A673 (cell line): ENCODE results near the gene KBTBD6. TPM values are rescaled to one million over a fixed set of nuclear protein-coding genes. Genes with fewer than 3 reads are reported as not detected.

ENCODE experiments used
- BruUV-seq: library from RNA; stranded (reverse); fragments of 400-500 nt; replicated peaks from 2 replicates; lab custom pipeline; 2021; lab: Mats Ljungman, UMichigan
- CTCF ChIA-PET: fragments of 300-600 bp; sonication (Branson Sonifier 250); formaldehyde crosslinking; loops from one replicate; lab custom pipeline; 2022; ENCODE audit warnings: antibody characterized with exemption; lab: Charles Lee
- POLR2A ChIA-PET: fragments of 300-600 bp; sonication (Branson Sonifier 250); formaldehyde crosslinking; loops from one replicate; lab custom pipeline; 2022; ENCODE audit warnings: antibody characterized with exemption; ENCODE audit not compliant: low non-redundant PET; lab: Charles Lee
- DNase-seq: peaks from one replicate; pipeline ENCODE4 v3.0.0-alpha.2; 2015; ENCODE audit warnings: low spot score
- H3K27ac ChIP-seq: fragments of 200-600 bp; sonication (generic); 2 replicates; pipeline ENCODE4 v1.5.1; 2016; ENCODE audit warnings: mixed run types, low read depth, mild to moderate bottlenecking, mixed read lengths, antibody characterized with exemption, low read length; ENCODE audit not compliant: poor library complexity, severe bottlenecking
- H3K27me3 ChIP-seq: fragments of 200-600 bp; sonication (generic); replicated peaks from 2 replicates; pipeline ENCODE4 v1.6.1; 2017; ENCODE audit warnings: mixed run types, low read depth, mild to moderate bottlenecking, mixed read lengths, antibody characterized with exemption, low read length; ENCODE audit not compliant: insufficient read depth, poor library complexity
- H3K36me3 ChIP-seq: fragments of 200-600 bp; sonication (generic); 2 replicates; pipeline ENCODE4 v1.6.1; 2016; ENCODE audit warnings: mixed run types, mild to moderate bottlenecking, mixed read lengths, antibody characterized with exemption, low read length; ENCODE audit not compliant: insufficient read depth, poor library complexity, severe bottlenecking
- H3K4me1 ChIP-seq: fragments of 200-600 bp; sonication (generic); 2 replicates; pipeline ENCODE4 v1.6.1; 2017; ENCODE audit warnings: mixed run types, mild to moderate bottlenecking, mixed read lengths, antibody characterized with exemption, low read length; ENCODE audit not compliant: insufficient read depth, poor library complexity, severe bottlenecking
- H3K4me3 ChIP-seq: fragments of 200-600 bp; sonication (generic); 2 replicates; pipeline ENCODE4 v1.5.1; 2016; ENCODE audit warnings: low read depth, mixed run types, mild to moderate bottlenecking, mixed read lengths, low read length; ENCODE audit not compliant: poor library complexity, severe bottlenecking
- H3K9me3 ChIP-seq: fragments of 200-600 bp; sonication (generic); 2 replicates; pipeline ENCODE4 v1.6.1; 2016; ENCODE audit warnings: mixed run types, low read depth, mild to moderate bottlenecking, mixed read lengths, antibody characterized with exemption, low read length; ENCODE audit not compliant: poor library complexity, severe bottlenecking
- EZH2 ChIP-seq: fragments of 200-600 bp; sonication (generic); IDR thresholded peaks from 2 replicates; pipeline ENCODE4 v1.6.1; 2017; ENCODE audit warnings: borderline replicate concordance, low read depth, mild to moderate bottlenecking, mixed read lengths, antibody characterized with exemption, low read length; ENCODE audit not compliant: poor library complexity, severe bottlenecking
- intact Hi-C: fragments of 100-400 bp; cut with micrococcal nuclease; formaldehyde crosslinking; loops from one replicate; pipeline ENCODE4 v1.10.0; 2022; ENCODE audit not compliant: unreplicated experiment
- total RNA-seq: library from RNA; stranded (reverse); gene quantifications from 2 replicates; pipeline ENCODE4 v1.2.3, GENCODE V29; 2021
- TF ChIP-seq, protein P1 (sequence below): fragments of 300-800, 200-600 bp; sonication (generic); conservative IDR thresholded peaks from 2 replicates; pipeline ENCODE4 v1.5.1; 2017; ENCODE audit warnings: low read depth, mild to moderate bottlenecking, antibody characterized with exemption, low read length, moderate library complexity, mixed read lengths

Gene KBTBD6
- total RNA-seq, 1 experiment from 2014 or later = 15.7 TPM

- H3K4me1 ChIP-seq = no peaks in the 10 kb centered on the region
- ChIA-PET POLR2A (no interaction called here), CTCF (no interaction called here)
- no TSS peak for BruUV-seq
- H3K36me3 ChIP-seq = no peaks in the 10 kb centered on the region
- intact Hi-C loops = no loop called here
- no peak overlapping the region for H3K27ac ChIP-seq
- H3K27me3 ChIP-seq = no peaks in the 10 kb centered on the region
- H3K9me3 ChIP-seq = no peaks in the 10 kb centered on the region
- TF ChIP-seq EZH2 = no peak
- TF ChIP-seq, protein P1, sequence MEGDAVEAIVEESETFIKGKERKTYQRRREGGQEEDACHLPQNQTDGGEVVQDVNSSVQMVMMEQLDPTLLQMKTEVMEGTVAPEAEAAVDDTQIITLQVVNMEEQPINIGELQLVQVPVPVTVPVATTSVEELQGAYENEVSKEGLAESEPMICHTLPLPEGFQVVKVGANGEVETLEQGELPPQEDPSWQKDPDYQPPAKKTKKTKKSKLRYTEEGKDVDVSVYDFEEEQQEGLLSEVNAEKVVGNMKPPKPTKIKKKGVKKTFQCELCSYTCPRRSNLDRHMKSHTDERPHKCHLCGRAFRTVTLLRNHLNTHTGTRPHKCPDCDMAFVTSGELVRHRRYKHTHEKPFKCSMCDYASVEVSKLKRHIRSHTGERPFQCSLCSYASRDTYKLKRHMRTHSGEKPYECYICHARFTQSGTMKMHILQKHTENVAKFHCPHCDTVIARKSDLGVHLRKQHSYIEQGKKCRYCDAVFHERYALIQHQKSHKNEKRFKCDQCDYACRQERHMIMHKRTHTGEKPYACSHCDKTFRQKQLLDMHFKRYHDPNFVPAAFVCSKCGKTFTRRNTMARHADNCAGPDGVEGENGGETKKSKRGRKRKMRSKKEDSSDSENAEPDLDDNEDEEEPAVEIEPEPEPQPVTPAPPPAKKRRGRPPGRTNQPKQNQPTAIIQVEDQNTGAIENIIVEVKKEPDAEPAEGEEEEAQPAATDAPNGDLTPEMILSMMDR = no peak
- DNase-seq = no peak
- H3K4me3 ChIP-seq = no peak overlapping the region
Observed at GRCh38 chr13:41117869-41118268, 14.7 kb downstream of the KBTBD6 start.

DNA sequence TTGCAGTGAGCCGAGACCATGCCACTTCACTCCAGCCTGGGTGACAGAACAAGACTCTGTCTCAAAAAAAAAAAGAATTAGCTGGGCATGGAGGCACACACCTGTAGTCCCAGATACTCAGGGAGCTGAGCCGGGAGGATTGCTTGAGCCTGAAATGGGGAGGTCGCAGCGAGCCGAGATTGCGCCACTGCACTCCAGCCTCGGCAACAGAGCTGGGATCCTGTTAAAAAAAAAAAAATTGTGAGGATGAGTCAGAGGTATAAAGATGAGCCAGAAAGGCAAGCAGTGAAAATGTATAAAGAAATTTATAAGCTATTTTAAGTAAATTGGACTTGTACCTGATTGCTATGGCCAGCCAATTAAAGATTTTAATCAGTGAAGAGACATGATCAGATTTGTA lies 21.1 kb downstream of the KBTBD6 start:
- DNase-seq = no peak
- ChIA-PET POLR2A (no interaction called here), CTCF (no interaction called here)
- no peaks in the 10 kb centered on the region for H3K4me1 ChIP-seq
- no peak overlapping the region for H3K4me3 ChIP-seq
- intact Hi-C loops = no loop called here
- no peaks in the 10 kb centered on the region for H3K36me3 ChIP-seq
- H3K27ac ChIP-seq = no peak overlapping the region
- BruUV-seq = no TSS peak
- H3K27me3 ChIP-seq = no peaks in the 10 kb centered on the region
- no peaks in the 10 kb centered on the region for H3K9me3 ChIP-seq
- TF ChIP-seq, protein P1 = no peak
- no peak for TF ChIP-seq EZH2

- H3K27me3 ChIP-seq = no peaks in the 10 kb centered on the region
Observed at GRCh38 chr13:41107584-41108014, 25.0 kb downstream of the KBTBD6 start.

More at GRCh38 chr13:41107584-41108014, 25.0 kb downstream of the KBTBD6 start:
- no peak for DNase-seq
- BruUV-seq = no TSS peak
- Histone ChIP-seq H3K4me1 (no peaks in the 10 kb centered on the region), H3K27ac (no peak overlapping the region), H3K4me3 (no peak overlapping the region), H3K9me3 (no peaks in the 10 kb centered on the region), H3K36me3 (no peaks in the 10 kb centered on the region)
- CTCF ChIA-PET = no interaction called here
- POLR2A ChIA-PET = no interaction called here
- intact Hi-C loops = no loop called here
- TF ChIP-seq, protein P1 = no peak
- no peak for TF ChIP-seq EZH2
